GM18858 (cell line): Measurements from ENCODE around the gene TPRG1L.

Experiments used
- ATAC-seq: cut with Tn5 transposase; IDR thresholded peaks from one replicate; pipeline ENCODE4 v1.9.1; 2021; ENCODE audit not compliant: unreplicated experiment

The TPRG1L gene

GRCh38 chr1:3676581-3677470 lies 52.0 kb downstream of the TPRG1L start:
- ATAC-seq: peak; percentile 42

- ATAC-seq: peak; percentile 5
Observed at GRCh38 chr1:3677484-3677883, 52.7 kb downstream of the TPRG1L start.

DNA sequence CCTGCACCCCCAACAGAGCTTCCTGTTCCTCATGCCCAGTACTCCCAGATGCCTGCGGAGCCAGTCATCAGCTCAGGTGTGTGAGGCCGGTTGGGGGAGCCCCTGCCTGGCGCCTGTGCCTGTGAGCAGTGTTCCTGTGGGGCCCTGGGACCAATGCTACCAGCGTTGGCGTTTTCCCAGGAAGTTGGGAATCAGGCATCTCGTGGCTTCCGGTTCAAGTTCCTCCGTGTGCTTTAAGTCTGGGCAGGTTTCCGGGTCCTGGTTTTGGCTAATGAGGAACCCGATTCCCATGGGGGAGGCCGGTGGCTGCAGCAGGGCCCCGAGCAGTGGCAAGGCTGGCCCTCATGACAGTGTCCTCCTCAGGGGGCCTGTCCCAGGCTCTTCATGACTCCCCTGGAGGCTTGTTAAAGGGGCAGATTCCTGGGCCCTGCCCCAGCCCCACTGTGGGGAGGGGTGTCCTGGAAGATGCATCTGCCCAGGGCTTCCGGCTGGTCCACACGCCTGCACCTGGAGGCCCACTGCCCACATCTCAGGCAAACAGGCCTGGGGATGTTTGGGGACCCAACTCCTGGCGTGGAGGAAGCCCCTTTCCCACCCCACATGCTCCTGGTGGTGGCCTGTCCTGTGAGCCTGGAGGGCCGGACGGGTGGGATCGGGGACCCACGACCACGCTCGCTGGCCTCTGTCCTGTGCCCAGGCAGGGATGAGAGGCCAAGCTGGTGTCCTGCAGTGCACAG lies 53.7 kb downstream of the TPRG1L start:
- ATAC-seq: no peak

DNA sequence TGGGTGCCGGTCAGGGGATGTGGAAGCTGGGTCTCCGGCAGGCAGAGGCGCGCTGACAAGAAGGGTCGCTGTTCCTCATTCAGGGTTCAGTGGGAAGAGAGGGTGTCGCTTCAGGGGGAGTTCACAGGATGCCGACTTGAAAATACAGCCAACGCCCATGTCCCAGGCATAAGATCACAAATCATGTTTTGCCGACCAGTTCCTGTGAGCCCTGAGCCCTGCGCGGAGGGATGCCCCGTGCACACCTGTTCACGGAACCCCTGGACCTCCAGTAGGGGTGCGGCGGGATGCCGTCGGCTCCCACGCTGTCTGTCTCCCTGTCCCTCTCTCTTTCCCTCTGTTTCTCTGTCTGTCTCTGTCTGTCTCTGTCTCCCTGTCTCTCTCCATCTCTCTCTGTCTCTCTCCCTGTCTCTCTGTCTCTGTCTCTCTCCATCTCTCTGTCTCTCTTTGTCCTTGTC lies 54.3 kb downstream of the TPRG1L start:
- ATAC-seq: no peak
